A549 (cell line): Measurements from ENCODE around the gene LBH. TPM values are rescaled to one million over a fixed set of nuclear protein-coding genes. Genes with fewer than 3 reads are reported as not detected.
A peak's percentile ranks its signal among the peaks of the same experiment; 100 is the strongest.

ENCODE experiments used
- ATAC-seq, 2 experiments: fragments of 200-7000 bp in 1 of 2; fragments of >200 bp in 1 of 2; cut with Nextera tagmentation in 1 of 2; cut with Tn5 transposase in 1 of 2; 3 replicates each; pipeline versions ENCODE4 v1.8.0 to v1.9.1; 2018 to 2020; ENCODE audit warnings: mild to moderate bottlenecking in 1 of 2, moderate library complexity in 1 of 2
- CTCF ChIA-PET: fragments of 300-600 bp; sonication (Branson Sonifier 250); formaldehyde crosslinking; extraction: SDS; loops from one replicate; lab custom pipeline; 2021; ENCODE audit warnings: antibody characterized with exemption, inconsistent platforms; lab: Yijun Ruan, JAX
- POLR2A ChIA-PET: fragments of 350-600 bp; formaldehyde crosslinking; extraction: SDS; loops from one replicate; lab custom pipeline; 2021; ENCODE audit warnings: antibody characterized with exemption, inconsistent platforms; lab: Yijun Ruan, JAX
- DNase-seq, 2 experiments: peaks; one replicate each; pipeline versions ENCODE4 v3.0.0 to v3.0.0-alpha.2; 2011 to 2016; ENCODE audit warnings: low read depth in 1 of 2, low spot score in 1 of 2
- FAIRE-seq: peaks from 2 replicates; lab custom pipeline; 2011; peaks lifted over from hg19 to GRCh38; lab: Jason Lieb, UNC
- H3K27ac ChIP-seq, 2 experiments: fragments of >200 bp; sonication (Bioruptor Twin); formaldehyde crosslinking; 3 replicates each; pipeline ENCODE4 v1.5.1; 2016 to 2017
- H3K4me1 ChIP-seq: fragments of >200 bp; sonication (Bioruptor Twin); formaldehyde crosslinking; 3 replicates; pipeline ENCODE4 v1.6.1; 2016
- H3K4me2 ChIP-seq: fragments of >200 bp; sonication (Bioruptor Twin); formaldehyde crosslinking; 3 replicates; pipeline ENCODE4 v1.6.1; 2016
- H3K4me3 ChIP-seq: fragments of >200 bp; sonication (Bioruptor Twin); formaldehyde crosslinking; 3 replicates; pipeline ENCODE4 v1.5.1; 2016
- H3K9me3 ChIP-seq: fragments of >200 bp; sonication (Bioruptor Twin); formaldehyde crosslinking; 3 replicates; pipeline ENCODE4 v1.6.1; 2016
- CEBPB ChIP-seq, 2 experiments: fragments of >200 bp in 1 of 2; sonication (Bioruptor Twin) in 1 of 2; formaldehyde crosslinking in 1 of 2; IDR thresholded peaks; 2 replicates each; pipeline ENCODE4 v1.6.1; 2012 to 2016
- CHD4 ChIP-seq: fragments of 200-600 bp; sonication (generic); IDR thresholded peaks from 2 replicates; pipeline ENCODE4 v1.6.1; 2016; ENCODE audit warnings: antibody characterized with exemption, mild to moderate bottlenecking, borderline replicate concordance
- E2F6 ChIP-seq: IDR thresholded peaks from 2 replicates; pipeline ENCODE4 v1.6.1; 2012; ENCODE audit warnings: low read depth, borderline replicate concordance
- EHMT2 ChIP-seq: fragments of 200-600 bp; sonication (generic); IDR thresholded peaks from 2 replicates; pipeline ENCODE4 v1.6.1; 2016; ENCODE audit warnings: antibody characterized with exemption, low read depth, mild to moderate bottlenecking, moderate library complexity
- ELK1 ChIP-seq: fragments of 150-350 bp; IDR thresholded peaks from 2 replicates; pipeline ENCODE4 v1.6.1; 2014; ENCODE audit warnings: low read depth, mild to moderate bottlenecking, low read length
- FOSL2 ChIP-seq, 2 experiments: fragments of 450-650 bp in 1 of 2; fragments of >200 bp in 1 of 2; sonication (Bioruptor Twin) in 1 of 2; formaldehyde crosslinking; IDR thresholded peaks; 2 replicates each; pipeline versions ENCODE4 v1.5.0 to v1.6.1; 2016 to 2020; ENCODE audit warnings: mild to moderate bottlenecking in 1 of 2, moderate library complexity in 1 of 2
- GATA3 ChIP-seq: IDR thresholded peaks from 2 replicates; pipeline ENCODE4 v1.6.1; 2012; ENCODE audit warnings: borderline replicate concordance
- HDAC2 ChIP-seq: fragments of 200-600 bp; sonication (generic); IDR thresholded peaks from 2 replicates; pipeline ENCODE4 v1.6.1; 2016
- HOXA7 ChIP-seq: fragments of 250-450 bp; sonication (Bioruptor Pico); IDR thresholded peaks from 2 replicates; pipeline ENCODE4 v1.5.0; 2020; ENCODE audit warnings: mild to moderate bottlenecking, moderate library complexity
- HOXB5 ChIP-seq: fragments of 250-450 bp; sonication (Bioruptor Pico); IDR thresholded peaks from 2 replicates; pipeline ENCODE4 v1.5.0; 2020; ENCODE audit warnings: mild to moderate bottlenecking, moderate library complexity
- KDM5A ChIP-seq: fragments of 200-600 bp; sonication (generic); IDR thresholded peaks from 2 replicates; pipeline ENCODE4 v1.6.1; 2016; ENCODE audit warnings: antibody characterized with exemption, mild to moderate bottlenecking
- MAFK ChIP-seq: fragments of 450-650 bp; IDR thresholded peaks from 2 replicates; pipeline ENCODE4 v1.6.1; 2014; ENCODE audit not compliant: partially characterized antibody
- MAX ChIP-seq: IDR thresholded peaks from 2 replicates; pipeline ENCODE4 v1.6.1; 2012
- MYC ChIP-seq: IDR thresholded peaks from 2 replicates; pipeline ENCODE4 v1.6.1; 2012; ENCODE audit warnings: mild to moderate bottlenecking, inconsistent platforms, low read length, improper control_type of control experiment, borderline replicate concordance
- NPAS2 ChIP-seq: fragments of 250-450 bp; sonication (Bioruptor Pico); IDR thresholded peaks from 2 replicates; pipeline ENCODE4 v1.8.0; 2022; ENCODE audit warnings: mild to moderate bottlenecking, moderate library complexity, borderline replicate concordance
- RFX5 ChIP-seq: fragments of 450-650 bp; IDR thresholded peaks from 2 replicates; pipeline ENCODE4 v1.7.1; 2014; ENCODE audit warnings: antibody characterized with exemption, mild to moderate bottlenecking, moderate library complexity
- ZC3H11A ChIP-seq: fragments of 450-650 bp; IDR thresholded peaks from 2 replicates; pipeline ENCODE4 v1.6.1; 2014; ENCODE audit warnings: antibody characterized with exemption, mild to moderate bottlenecking
- ZFP36 ChIP-seq: fragments of 450-650 bp; IDR thresholded peaks from 2 replicates; pipeline ENCODE4 v1.6.1; 2014; ENCODE audit warnings: borderline replicate concordance; ENCODE audit not compliant: partially characterized antibody
- WGBS: methylation state at CpG from one replicate; pipeline ENCODE4 v1.1.6; 2017; ENCODE audit errors: missing lambda C conversion rate; 5-methylcytosine and 5-hydroxymethylcytosine counted together
- polyA plus RNA-seq, 4 experiments: library from polyadenylated mRNA; depleted of rRNA in 3 of 4; stranded (reverse); fragments of >200 nt; fragmentation: RNase III in 1 of 4; extraction: RNeasy Plus Mini Kit Qiagen cat#74134 plus additional on column Dnase treatment in 1 of 4; gene quantifications; 2 replicates in 3 of 4; 3 replicates in 1 of 4; pipeline ENCODE4 v1.2.3, GENCODE V29; 2011 to 2017
- TF ChIP-seq, protein P1 (sequence below): fragments of >200 bp; sonication (Bioruptor Twin); formaldehyde crosslinking; IDR thresholded peaks from 3 replicates; pipeline ENCODE4 v1.6.1; 2016
- TF ChIP-seq, protein P2 (sequence below): IDR thresholded peaks from 2 replicates; pipeline ENCODE4 v1.6.1; 2012
- TF ChIP-seq, protein P3 (sequence below): fragments of 200-600 bp; sonication (generic); IDR thresholded peaks from 2 replicates; pipeline ENCODE4 v1.6.1; 2016; ENCODE audit warnings: antibody characterized with exemption, mild to moderate bottlenecking, moderate library complexity

LBH gene
- polyA plus RNA-seq, 2 of the 4 experiments (the other 2 are of a cell fraction), result 163 to 216 TPM

DNA sequence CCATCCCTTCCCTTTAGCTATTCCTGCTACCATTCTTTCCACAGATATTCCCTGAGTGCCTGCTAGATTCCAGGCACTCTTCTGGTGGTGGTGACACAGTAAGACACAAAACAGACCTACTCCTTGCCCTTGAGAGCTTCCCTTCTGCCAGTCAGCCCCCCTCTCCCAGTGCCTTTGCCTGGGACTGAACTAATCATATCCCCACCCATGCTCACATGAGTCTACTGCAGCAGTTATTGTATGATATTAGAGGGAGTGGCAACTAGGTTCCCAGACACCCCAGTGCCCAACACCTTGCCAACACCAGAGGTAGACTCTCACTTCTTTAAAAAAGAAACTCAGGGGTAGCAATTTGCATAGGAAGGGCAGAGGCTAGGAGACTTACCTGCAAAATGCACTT lies 7.2 kb upstream of the LBH start:
- Histone ChIP-seq H3K9me3 (no peaks in the 10 kb centered on the region), H3K27ac (no peak overlapping the region), H3K4me3 (no peak overlapping the region), H3K4me2 (no peak overlapping the region), H3K4me1 (no peaks in the 10 kb centered on the region)
- ChIA-PET POLR2A (no interaction called here), CTCF (interaction anchor here (0.6 to 12.4 kb wide), 5 partner anchors 17 to 491 kb away, joined by 3 to 107 read pairs (median 9); no protein-coding TSS in a partner anchor)
- FAIRE-seq, result no peak
- TF ChIP-seq, protein P1, sequence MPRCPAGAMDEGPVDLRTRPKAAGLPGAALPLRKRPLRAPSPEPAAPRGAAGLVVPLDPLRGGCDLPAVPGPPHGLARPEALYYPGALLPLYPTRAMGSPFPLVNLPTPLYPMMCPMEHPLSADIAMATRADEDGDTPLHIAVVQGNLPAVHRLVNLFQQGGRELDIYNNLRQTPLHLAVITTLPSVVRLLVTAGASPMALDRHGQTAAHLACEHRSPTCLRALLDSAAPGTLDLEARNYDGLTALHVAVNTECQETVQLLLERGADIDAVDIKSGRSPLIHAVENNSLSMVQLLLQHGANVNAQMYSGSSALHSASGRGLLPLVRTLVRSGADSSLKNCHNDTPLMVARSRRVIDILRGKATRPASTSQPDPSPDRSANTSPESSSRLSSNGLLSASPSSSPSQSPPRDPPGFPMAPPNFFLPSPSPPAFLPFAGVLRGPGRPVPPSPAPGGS, result no peak
- TF ChIP-seq, protein P2, sequence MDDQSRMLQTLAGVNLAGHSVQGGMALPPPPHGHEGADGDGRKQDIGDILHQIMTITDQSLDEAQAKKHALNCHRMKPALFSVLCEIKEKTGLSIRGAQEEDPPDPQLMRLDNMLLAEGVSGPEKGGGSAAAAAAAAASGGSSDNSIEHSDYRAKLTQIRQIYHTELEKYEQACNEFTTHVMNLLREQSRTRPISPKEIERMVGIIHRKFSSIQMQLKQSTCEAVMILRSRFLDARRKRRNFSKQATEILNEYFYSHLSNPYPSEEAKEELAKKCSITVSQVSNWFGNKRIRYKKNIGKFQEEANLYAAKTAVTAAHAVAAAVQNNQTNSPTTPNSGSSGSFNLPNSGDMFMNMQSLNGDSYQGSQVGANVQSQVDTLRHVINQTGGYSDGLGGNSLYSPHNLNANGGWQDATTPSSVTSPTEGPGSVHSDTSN, result no peak
- TF ChIP-seq ZC3H11A (no peak), ELK1 (no peak), CEBPB (IDR thresholded peaks at IDR 0.05) (no peak), NPAS2 (CRISPR knock-in tag) (no peak), CHD4 (no peak), HOXA7 (CRISPR knock-in tag) (no peak), HDAC2 (no peak), MAX (no peak), HOXB5 (CRISPR knock-in tag) (no peak), GATA3 (no peak), ZFP36 (no peak), FOSL2 (IDR thresholded peaks at IDR 0.05) (no peak), FOSL2 (CRISPR knock-in tag; IDR thresholded peaks at IDR 0.05) (no peak)
- no peak for DNase-seq
- ATAC-seq, result no peak

- DNase-seq, result no peak
- Histone ChIP-seq H3K27ac (0 out of 6 replicates have a peak overlapping the region, but pooled peaks of 1 of the 2 experiments have one; percentile 6), H3K4me1 (no peaks in the 10 kb centered on the region), H3K4me3 (no peak overlapping the region), H3K9me3 (no peaks in the 10 kb centered on the region), H3K4me2 (no peak overlapping the region)
- POLR2A ChIA-PET, result no interaction called here
- CTCF ChIA-PET, result interaction anchor here (2.1 to 12.4 kb wide), 2 partner anchors 18 to 61 kb away, joined by 9 to 107 read pairs; no protein-coding TSS in a partner anchor
- no peak for FAIRE-seq
- 75% methylated on average over 8 of the region's 8 CpGs for WGBS
- peak; percentile 32 to 62; a peak in 3 of 6 replicates for ATAC-seq
- TF ChIP-seq KDM5A, result no peak
- no peak for TF ChIP-seq MAX
- no peak for TF ChIP-seq ZFP36
- no peak for TF ChIP-seq ELK1
- TF ChIP-seq MYC, result no peak
- no peak for TF ChIP-seq HOXB5 (CRISPR knock-in tag)
- TF ChIP-seq E2F6, result no peak
- TF ChIP-seq EHMT2, result no peak
- no peak for TF ChIP-seq RFX5
- no peak for TF ChIP-seq MAFK
- TF ChIP-seq, protein P3, sequence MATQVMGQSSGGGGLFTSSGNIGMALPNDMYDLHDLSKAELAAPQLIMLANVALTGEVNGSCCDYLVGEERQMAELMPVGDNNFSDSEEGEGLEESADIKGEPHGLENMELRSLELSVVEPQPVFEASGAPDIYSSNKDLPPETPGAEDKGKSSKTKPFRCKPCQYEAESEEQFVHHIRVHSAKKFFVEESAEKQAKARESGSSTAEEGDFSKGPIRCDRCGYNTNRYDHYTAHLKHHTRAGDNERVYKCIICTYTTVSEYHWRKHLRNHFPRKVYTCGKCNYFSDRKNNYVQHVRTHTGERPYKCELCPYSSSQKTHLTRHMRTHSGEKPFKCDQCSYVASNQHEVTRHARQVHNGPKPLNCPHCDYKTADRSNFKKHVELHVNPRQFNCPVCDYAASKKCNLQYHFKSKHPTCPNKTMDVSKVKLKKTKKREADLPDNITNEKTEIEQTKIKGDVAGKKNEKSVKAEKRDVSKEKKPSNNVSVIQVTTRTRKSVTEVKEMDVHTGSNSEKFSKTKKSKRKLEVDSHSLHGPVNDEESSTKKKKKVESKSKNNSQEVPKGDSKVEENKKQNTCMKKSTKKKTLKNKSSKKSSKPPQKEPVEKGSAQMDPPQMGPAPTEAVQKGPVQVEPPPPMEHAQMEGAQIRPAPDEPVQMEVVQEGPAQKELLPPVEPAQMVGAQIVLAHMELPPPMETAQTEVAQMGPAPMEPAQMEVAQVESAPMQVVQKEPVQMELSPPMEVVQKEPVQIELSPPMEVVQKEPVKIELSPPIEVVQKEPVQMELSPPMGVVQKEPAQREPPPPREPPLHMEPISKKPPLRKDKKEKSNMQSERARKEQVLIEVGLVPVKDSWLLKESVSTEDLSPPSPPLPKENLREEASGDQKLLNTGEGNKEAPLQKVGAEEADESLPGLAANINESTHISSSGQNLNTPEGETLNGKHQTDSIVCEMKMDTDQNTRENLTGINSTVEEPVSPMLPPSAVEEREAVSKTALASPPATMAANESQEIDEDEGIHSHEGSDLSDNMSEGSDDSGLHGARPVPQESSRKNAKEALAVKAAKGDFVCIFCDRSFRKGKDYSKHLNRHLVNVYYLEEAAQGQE, result no peak
These were observed 6.1 kb upstream of the LBH start for GRCh38 chr2:30225131-30225762.
